Activated CD4-positive, alpha-beta T cell treated with anti-CD3 and anti-CD28 coated beads, Interleukin-2, amount 50 U/mL, for 1 hour (primary cell): ENCODE data around the gene WWOX.
"Not testable (repeated sequence)": the region's sequence is repeated elsewhere in the genome, so short reads cannot be mapped to it uniquely, and the experiment has no call there.

Experiments used
- DNase-seq: peaks from one replicate; pipeline ENCODE4 v3.0.0-alpha.2; 2020

The WWOX gene

GRCh38 chr16:78592111-78592510 is 492.7 kb downstream of the WWOX start:
- no peak for DNase-seq

GRCh38 chr16:78593352-78593751 is 493.9 kb downstream of the WWOX start:
- DNase-seq: no peak

- DNase-seq: no peak
Measured at GRCh38 chr16:78594191-78594590, 494.7 kb downstream of the WWOX start.

GRCh38 chr16:78596348-78596995 is 497.0 kb downstream of the WWOX start:
- DNase-seq: no peak

GRCh38 chr16:78596996-78597422 is 497.6 kb downstream of the WWOX start:
- no peak for DNase-seq

- no peak for DNase-seq
Measured at GRCh38 chr16:78597809-78598570, 498.5 kb downstream of the WWOX start.

- DNase-seq: no peak
Measured at GRCh38 chr16:78599271-78599670, 499.8 kb downstream of the WWOX start.

GRCh38 chr16:78604423-78605062 is 505.1 kb downstream of the WWOX start:
- DNase-seq: not testable (repeated sequence)

GRCh38 chr16:78605548-78606101 is 506.2 kb downstream of the WWOX start:
- no peak for DNase-seq

- DNase-seq: no peak
Measured at GRCh38 chr16:78606545-78606944, 507.1 kb downstream of the WWOX start.

- DNase-seq: no peak
Measured at GRCh38 chr16:78607022-78607421, 507.6 kb downstream of the WWOX start.

GRCh38 chr16:78607465-78607864 is 508.0 kb downstream of the WWOX start:
- DNase-seq: no peak

- DNase-seq: no peak
Measured at GRCh38 chr16:78608305-78608776, 508.9 kb downstream of the WWOX start.

GRCh38 chr16:78609402-78610274 is 510.2 kb downstream of the WWOX start:
- DNase-seq: no peak

GRCh38 chr16:78611318-78611717 is 511.9 kb downstream of the WWOX start:
- DNase-seq: no peak

- no peak for DNase-seq
Measured at GRCh38 chr16:78619811-78620210, 520.4 kb downstream of the WWOX start.

- no peak for DNase-seq
Measured at GRCh38 chr16:78620291-78620690, 520.8 kb downstream of the WWOX start.

- no peak for DNase-seq
Measured at GRCh38 chr16:78623796-78624195, 524.3 kb downstream of the WWOX start.

GRCh38 chr16:78624366-78624765 is 524.9 kb downstream of the WWOX start:
- no peak for DNase-seq

GRCh38 chr16:78628461-78629045 is 529.1 kb downstream of the WWOX start:
- no peak for DNase-seq

GRCh38 chr16:78629173-78629572 is 529.7 kb downstream of the WWOX start:
- DNase-seq: no peak

- no peak for DNase-seq
Measured at GRCh38 chr16:78630102-78630501, 530.6 kb downstream of the WWOX start.
